IPS-15b (cell line): ENCODE measurements around the gene GNAO1.

Source experiments
- H3K27me3 ChIP-seq: one replicate; pipeline ENCODE4 v1.6.1; 2013; ENCODE audit warnings: low read length; ENCODE audit not compliant: control insufficient read depth, insufficient read depth
- H3K36me3 ChIP-seq: one replicate; pipeline ENCODE4 v1.6.1; 2013; ENCODE audit warnings: low read length; ENCODE audit not compliant: control insufficient read depth, insufficient read depth
- H3K4me1 ChIP-seq: one replicate; pipeline ENCODE4 v1.6.1; 2013; ENCODE audit warnings: mild to moderate bottlenecking, low read length; ENCODE audit not compliant: control insufficient read depth, insufficient read depth
- H3K4me3 ChIP-seq: one replicate; pipeline ENCODE4 v1.5.1; 2013; ENCODE audit warnings: low read depth, low read length
- H3K9ac ChIP-seq: one replicate; pipeline ENCODE4 v1.6.1; 2013; ENCODE audit warnings: low read depth, mild to moderate bottlenecking, low read length
- H3K9me3 ChIP-seq: one replicate; pipeline ENCODE4 v1.6.1; 2013; ENCODE audit warnings: mild to moderate bottlenecking, low read length; ENCODE audit not compliant: control insufficient read depth, insufficient read depth

Gene GNAO1

DNA sequence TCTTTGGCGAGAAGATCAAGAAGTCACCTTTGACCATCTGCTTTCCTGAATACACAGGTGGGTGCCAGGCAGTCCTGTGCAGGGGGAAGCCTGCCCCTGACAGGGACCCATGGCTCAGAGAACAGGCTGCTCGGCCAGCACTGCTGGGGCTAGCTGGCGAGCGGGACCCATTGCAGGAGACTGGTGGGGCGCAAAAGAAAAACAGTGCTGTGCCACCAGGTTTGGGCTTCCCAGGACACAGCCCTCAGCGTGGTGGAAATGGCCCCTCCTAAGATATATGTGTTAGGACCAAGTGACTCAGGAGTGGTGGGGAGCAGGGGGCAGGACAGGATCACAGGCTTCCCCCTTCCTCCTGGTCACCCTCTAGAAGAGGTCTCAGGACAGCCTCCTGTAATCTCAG is 160.2 kb downstream of the GNAO1 start:
- no peaks in the 10 kb centered on the region for H3K9me3 ChIP-seq
- H3K27me3 ChIP-seq, result no peaks in the 10 kb centered on the region
- H3K36me3 ChIP-seq, result no peaks in the 10 kb centered on the region
- peaks cover 6% of the 10 kb centered on the region for H3K4me1 ChIP-seq
- no peak overlapping the region for H3K4me3 ChIP-seq
- H3K9ac ChIP-seq, result no peak overlapping the region

DNA sequence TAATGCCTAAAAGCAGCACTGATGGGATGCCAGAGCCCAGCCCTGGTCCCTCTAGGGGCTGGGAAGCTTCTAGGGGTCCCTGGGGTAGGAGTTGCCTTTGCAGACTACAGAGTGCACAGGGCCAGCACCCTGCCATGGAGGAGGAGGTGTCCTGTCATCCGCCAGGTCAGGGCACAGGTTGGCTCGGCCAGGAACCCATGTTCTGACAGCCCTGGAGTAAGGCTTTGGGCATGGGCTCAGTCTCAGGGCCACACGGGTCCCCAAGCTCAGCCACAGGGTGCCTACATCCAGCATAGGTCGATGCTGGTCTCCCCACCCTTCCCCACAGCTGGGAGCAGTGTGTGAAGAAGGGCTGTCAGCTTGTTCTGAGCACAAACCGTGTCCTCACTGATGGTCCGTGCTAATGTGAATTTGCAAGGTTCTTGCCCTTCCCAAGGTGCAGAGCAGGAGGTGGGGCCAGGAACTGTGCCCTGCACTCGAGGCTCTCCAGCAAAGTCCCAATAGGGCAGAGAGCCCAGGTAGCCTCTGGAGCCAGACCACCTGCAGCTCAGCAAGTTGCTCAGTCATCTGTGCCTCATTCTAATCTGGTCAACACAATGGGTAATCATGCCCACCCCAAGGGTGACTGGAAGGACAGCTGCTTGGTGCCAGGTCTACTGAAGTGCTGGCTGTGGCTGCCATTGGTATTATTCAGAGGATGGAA is 161.2 kb downstream of the GNAO1 start:
- peaks cover 8% of the 10 kb centered on the region for H3K4me1 ChIP-seq
- no peak overlapping the region for H3K9ac ChIP-seq
- H3K9me3 ChIP-seq, result no peaks in the 10 kb centered on the region
- H3K27me3 ChIP-seq, result no peaks in the 10 kb centered on the region
- H3K36me3 ChIP-seq, result no peaks in the 10 kb centered on the region
- H3K4me3 ChIP-seq, result no peak overlapping the region

DNA sequence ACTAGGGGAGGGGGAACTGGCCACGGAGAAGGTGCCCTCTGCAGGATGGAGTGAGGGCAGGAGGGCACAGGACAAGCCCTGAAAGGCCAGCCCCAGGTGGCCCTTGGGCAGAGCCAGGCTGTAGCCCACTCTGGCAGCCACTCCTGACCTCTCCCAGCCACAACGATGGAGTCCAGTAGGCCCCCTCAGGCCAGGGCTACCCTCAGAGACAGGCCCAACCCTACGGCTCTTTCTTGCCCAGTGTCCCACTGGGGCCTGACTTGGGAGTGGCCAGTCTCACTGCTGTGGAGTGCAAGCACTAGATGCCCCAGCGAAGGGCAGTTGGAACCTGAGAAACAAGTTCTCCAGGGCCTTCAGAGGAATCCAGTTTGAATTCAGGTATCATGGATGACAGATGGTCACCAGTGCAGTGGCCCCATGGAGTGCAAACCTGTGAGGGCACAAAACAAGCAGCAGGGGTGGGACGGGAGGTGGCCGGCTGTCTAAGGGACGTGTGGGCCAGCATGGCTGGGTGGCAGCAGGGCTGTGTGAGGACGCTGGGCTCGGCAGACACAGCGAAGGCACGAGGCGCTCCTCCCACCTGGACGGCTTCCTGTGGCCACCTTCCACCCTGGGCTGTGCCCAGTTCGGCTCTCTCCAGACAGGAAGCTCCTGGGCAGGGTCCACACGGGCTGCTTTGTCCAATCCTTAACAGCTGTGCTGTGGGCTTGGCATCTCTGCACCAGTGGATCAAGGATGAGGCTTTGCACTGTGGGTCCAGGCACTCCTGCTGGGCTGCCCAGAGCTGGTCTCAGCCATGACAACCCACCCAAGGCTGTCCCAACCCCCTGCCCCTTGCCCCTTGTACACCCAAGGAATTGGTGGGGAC is 162.0 kb downstream of the GNAO1 start:
- Histone ChIP-seq H3K4me3 (no peak overlapping the region), H3K4me1 (peaks cover 8% of the 10 kb centered on the region), H3K9ac (no peak overlapping the region), H3K36me3 (no peaks in the 10 kb centered on the region), H3K9me3 (no peaks in the 10 kb centered on the region), H3K27me3 (no peaks in the 10 kb centered on the region)

DNA sequence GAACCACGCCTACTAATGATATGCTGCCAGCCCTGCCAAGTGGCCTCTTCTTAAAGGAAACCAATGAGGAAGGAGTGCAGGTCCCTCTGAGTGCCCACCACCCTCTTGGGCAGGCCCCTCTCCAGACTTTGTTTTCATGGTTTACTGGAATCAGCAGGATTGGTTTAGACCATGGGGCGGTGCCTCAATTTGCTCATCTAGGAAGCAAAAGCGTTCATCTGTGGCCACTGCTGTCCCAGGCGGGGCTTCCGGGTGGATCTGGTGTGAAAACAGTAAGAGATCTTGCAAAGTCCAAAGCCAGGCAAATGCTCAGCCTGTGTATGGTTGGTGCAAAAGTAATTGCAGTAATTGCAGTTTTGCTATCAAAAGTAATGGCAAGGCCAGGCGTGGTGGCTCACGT is 162.7 kb downstream of the GNAO1 start:
- H3K4me1 ChIP-seq, result peaks cover 8% of the 10 kb centered on the region
- no peaks in the 10 kb centered on the region for H3K36me3 ChIP-seq
- H3K9ac ChIP-seq, result no peak overlapping the region
- H3K27me3 ChIP-seq, result no peaks in the 10 kb centered on the region
- H3K9me3 ChIP-seq, result no peaks in the 10 kb centered on the region
- no peak overlapping the region for H3K4me3 ChIP-seq

DNA sequence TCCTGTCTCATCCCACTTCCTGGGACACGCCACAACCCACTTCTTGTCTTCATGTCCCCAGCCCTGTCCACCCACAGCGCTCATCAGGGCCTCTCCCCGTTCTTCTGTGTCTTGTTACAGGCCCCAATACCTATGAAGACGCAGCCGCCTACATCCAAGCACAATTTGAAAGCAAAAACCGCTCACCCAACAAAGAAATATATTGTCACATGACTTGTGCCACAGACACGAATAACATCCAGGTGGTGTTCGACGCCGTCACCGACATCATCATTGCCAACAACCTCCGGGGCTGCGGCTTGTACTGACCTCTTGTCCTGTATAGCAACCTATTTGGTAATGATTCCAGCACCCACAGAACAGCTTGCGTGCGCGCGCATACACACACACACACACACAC is 163.5 kb downstream of the GNAO1 start:
- H3K27me3 ChIP-seq, result no peaks in the 10 kb centered on the region

DNA sequence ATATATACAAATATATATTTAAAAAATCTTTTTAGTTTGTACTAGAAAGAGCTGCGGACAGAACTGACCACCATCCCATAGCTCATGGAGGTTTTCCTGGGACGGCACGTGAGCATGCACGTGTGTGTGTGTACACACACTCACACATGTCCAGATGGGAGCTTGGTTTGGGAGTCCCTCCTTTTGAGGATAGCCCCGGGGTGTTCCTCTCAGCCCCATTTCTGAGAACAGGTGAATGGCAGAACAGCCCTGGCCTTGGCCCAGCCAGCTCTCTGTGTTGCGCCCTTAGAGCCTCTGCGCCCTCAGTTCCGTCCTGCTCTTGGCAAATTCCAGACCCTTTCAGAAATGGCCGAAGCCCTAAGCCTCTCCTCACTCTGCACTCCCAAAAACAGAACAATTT is 163.9 kb downstream of the GNAO1 start:
- H3K27me3 ChIP-seq, result no peaks in the 10 kb centered on the region
- no peaks in the 10 kb centered on the region for H3K9me3 ChIP-seq
- no peak overlapping the region for H3K4me3 ChIP-seq
- H3K4me1 ChIP-seq, result peaks cover 8% of the 10 kb centered on the region
- no peaks in the 10 kb centered on the region for H3K36me3 ChIP-seq
- H3K9ac ChIP-seq, result no peak overlapping the region

More for the DNA sequence above, 163.5 kb downstream of the GNAO1 start:
- H3K36me3 ChIP-seq, result no peaks in the 10 kb centered on the region
- no peaks in the 10 kb centered on the region for H3K9me3 ChIP-seq
- peaks cover 8% of the 10 kb centered on the region for H3K4me1 ChIP-seq
- no peak overlapping the region for H3K4me3 ChIP-seq
- no peak overlapping the region for H3K9ac ChIP-seq

DNA sequence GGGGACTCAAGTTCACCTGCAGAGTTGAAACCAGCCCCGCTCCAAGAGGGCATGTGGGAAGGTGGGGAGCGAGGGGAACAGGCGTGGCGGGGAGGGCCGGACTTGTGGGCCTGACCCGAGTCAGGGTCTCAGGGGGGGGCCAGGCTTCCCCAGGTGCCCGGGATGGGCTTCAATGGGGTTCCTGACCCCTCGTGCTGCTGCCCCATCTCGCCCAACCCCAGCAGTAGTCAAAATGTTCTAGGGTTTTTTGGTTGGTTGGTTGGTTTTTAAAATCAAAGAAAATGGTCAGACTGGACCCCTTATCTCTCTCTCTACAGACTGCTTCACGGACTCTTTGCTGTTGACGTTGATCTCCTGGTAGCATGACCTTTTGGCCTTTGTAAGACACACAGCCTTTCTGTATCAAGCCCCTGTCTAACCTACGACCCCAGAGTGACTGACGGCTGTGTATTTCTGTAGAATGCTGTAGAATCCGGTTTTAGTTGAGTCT is 164.5 kb downstream of the GNAO1 start:
- H3K4me1 ChIP-seq, result peaks cover 8% of the 10 kb centered on the region
- H3K9ac ChIP-seq, result no peak overlapping the region
- H3K27me3 ChIP-seq, result no peaks in the 10 kb centered on the region
- H3K36me3 ChIP-seq, result no peaks in the 10 kb centered on the region
- H3K4me3 ChIP-seq, result no peak overlapping the region
- H3K9me3 ChIP-seq, result no peaks in the 10 kb centered on the region

DNA sequence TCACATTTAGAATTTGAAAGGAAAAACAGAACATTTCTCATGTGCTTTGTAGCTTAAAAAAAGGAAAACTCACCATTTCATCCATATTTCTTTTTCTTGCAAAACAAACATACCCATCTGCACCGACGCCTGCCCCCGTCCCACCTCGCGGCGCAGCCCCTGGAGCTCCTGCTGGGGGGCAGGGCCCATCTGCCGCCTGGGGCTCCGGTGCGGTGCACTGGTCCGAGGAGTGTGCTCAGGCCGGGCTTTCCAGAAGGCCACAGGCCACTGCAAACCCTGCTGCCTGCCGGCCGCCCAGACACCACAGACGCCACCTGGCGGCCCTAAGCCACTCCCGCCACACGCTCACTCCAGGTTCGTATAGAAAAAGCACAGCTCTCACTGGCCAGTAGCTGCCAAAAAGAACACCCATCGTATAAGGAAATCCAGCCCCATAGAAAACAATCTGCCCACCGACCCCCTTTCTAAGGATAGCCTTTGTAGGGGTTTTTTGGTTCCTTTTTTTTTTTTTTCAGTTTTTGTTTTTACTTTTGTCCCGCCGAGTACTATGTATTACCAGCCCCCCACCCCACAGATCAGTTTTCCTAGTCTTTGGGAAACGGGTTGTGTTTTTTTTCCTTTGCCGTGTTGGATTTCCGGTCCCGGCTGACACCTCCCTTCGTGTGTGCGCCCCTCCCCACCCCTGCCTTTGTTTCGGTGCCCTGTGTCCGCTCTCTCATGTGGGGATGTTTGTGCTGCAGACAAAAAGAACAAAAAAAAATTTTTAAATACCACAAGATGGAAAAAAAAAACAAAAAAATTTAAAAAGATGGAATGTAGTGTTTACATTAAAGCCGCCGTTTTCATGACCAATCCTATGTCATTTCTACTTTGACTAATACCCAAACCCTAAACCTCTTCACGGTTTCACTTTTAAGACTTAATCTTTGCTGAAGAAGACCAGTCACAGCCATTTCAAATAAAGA is 165.3 kb downstream of the GNAO1 start:
- Histone ChIP-seq H3K9me3 (no peaks in the 10 kb centered on the region), H3K4me1 (peaks cover 8% of the 10 kb centered on the region), H3K9ac (no peak overlapping the region), H3K27me3 (no peaks in the 10 kb centered on the region), H3K36me3 (no peaks in the 10 kb centered on the region), H3K4me3 (peak overlapping the region; percentile 35)

DNA sequence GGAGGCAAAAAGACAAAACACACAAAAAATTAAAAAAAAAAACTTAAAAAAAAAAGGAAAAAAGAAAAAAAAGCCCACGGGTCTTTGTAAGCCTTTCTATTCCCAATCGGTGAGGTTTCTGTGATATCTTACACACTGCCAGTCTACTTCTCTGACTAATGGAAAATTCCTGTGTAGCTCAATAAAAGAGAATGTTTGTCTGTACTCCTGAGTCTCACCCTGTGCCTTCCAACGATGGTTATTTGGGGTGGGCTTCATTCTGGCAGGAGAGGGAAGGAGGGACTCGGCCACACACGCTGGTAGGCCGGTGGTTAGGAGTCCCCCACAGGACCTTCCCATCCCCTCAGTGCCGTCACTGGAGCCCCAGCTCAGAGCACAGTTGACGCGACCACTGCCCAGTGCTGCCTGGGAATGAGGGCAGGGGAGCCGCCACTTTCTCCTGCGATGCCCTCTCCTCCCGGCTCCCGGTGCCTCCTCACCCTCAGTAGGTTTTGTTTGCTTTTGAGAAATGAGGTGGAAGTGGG is 166.0 kb downstream of the GNAO1 start:
- Histone ChIP-seq H3K27me3 (no peaks in the 10 kb centered on the region), H3K9ac (no peak overlapping the region), H3K9me3 (no peaks in the 10 kb centered on the region), H3K4me3 (no peak overlapping the region), H3K4me1 (peaks cover 8% of the 10 kb centered on the region), H3K36me3 (no peaks in the 10 kb centered on the region)

DNA sequence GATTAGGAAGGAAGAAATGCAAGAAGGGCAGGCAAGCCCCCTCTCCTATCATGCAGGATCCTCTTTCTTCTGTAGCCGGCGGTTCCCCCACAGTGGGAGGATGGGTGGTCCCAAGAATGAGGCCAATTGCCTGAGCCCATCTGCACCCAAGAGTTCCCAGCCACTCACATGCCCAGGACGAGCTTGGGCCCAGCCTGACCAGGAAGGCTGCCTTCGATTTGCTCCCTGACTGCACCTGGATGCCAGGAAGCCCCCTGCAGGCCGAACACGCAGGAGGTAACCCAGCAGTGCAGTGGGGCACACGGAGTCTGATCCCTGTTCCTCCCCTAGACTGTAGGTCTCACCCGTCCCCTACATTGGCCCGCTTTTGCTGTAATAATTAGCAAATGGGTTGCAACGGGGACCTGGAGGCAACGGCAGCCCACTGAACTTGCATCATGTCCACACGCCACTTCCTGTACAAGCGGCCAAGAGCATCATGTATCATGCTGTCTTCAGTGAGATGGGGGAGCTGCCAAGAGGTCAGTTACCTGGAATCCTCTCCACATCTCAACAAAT is 166.6 kb downstream of the GNAO1 start:
- no peaks in the 10 kb centered on the region for H3K9me3 ChIP-seq
- no peaks in the 10 kb centered on the region for H3K27me3 ChIP-seq
- no peak overlapping the region for H3K9ac ChIP-seq
- no peaks in the 10 kb centered on the region for H3K36me3 ChIP-seq
- H3K4me1 ChIP-seq, result peaks cover 8% of the 10 kb centered on the region
- no peak overlapping the region for H3K4me3 ChIP-seq
